ENCODE data around the gene ARHGAP21.
"Not testable (repeated sequence)": the region's sequence is repeated elsewhere in the genome, so short reads cannot be mapped to it uniquely, and the experiment has no call there.

Gene ARHGAP21

DNA sequence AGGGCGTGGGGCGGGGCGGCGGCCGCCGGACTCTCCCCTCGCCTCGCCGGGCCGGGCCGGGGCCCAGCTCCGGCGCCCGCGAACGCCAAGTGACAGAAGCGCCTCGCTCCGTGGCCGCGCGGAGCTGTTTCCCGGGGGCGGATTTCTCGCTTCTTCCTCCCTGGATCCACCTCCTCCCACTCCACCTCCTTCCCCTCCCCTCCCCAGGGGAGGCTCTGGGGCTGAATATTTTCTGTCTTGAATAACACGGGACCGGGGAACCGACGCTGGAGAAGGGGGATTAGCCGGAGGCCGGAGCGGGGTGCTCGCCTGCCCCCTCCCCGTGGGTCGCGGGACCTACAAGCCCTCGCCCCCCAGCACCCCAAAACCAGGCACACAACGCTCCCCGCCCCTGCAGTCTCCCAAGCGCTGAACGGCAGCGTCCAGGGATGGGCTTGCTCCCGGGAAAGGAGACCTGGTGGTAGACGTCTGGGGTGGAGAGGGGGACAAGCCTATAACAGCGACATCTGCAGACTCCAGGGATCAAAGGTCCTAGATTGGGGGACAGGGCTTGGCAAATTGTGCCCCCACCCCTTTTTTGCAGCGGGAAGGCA is at the start of gene ARHGAP21:
Gene ARHGAP21, minus strand, starts transcription at position 100 of the 593 bp plus-strand sequence. CDS start 1,988 bp downstream, outside the sequence.
- H2AFZ ChIP-seq (ENCODE audit: low read length) = peak within 1 kb of the TSS; percentile 99
- no peaks in the 10 kb centered on the region for H3K36me3 ChIP-seq (ENCODE audit: insufficient read depth, low read length)
- H3K9ac ChIP-seq (ENCODE audit: low read depth, low read length, poor library complexity, severe bottlenecking) = peak within 1 kb of the TSS; percentile 90
- TF ChIP-seq, protein P1, sequence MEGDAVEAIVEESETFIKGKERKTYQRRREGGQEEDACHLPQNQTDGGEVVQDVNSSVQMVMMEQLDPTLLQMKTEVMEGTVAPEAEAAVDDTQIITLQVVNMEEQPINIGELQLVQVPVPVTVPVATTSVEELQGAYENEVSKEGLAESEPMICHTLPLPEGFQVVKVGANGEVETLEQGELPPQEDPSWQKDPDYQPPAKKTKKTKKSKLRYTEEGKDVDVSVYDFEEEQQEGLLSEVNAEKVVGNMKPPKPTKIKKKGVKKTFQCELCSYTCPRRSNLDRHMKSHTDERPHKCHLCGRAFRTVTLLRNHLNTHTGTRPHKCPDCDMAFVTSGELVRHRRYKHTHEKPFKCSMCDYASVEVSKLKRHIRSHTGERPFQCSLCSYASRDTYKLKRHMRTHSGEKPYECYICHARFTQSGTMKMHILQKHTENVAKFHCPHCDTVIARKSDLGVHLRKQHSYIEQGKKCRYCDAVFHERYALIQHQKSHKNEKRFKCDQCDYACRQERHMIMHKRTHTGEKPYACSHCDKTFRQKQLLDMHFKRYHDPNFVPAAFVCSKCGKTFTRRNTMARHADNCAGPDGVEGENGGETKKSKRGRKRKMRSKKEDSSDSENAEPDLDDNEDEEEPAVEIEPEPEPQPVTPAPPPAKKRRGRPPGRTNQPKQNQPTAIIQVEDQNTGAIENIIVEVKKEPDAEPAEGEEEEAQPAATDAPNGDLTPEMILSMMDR (conservative IDR thresholded peaks at IDR 0.05; ENCODE audit: low read length) = peak; percentile 36
- TF ChIP-seq EZH2phosphoT487 (IDR thresholded peaks at IDR 0.05; ENCODE audit: borderline replicate concordance) = no peak
- peaks cover 41% of the 10 kb centered on the region for H3K4me1 ChIP-seq (ENCODE audit: insufficient read depth, low read length, poor library complexity, severe bottlenecking)
- H3F3A ChIP-seq (ENCODE audit: low read depth) = no peaks in the 10 kb centered on the region
- peaks cover 27% of the 10 kb centered on the region for H4K20me1 ChIP-seq (ENCODE audit: insufficient read depth, low read length, poor library complexity, severe bottlenecking)
- peak within 1 kb of the TSS; percentile 94 for H3K4me3 ChIP-seq (ENCODE audit: low read length, poor library complexity, severe bottlenecking)
- H3K9me3 ChIP-seq (ENCODE audit: insufficient read depth, low read depth, low read length) = no peaks in the 10 kb centered on the region
- peak within 1 kb of the TSS; percentile 96 for H3K4me2 ChIP-seq (ENCODE audit: low read depth, low read length, poor library complexity, severe bottlenecking)
- H3K79me2 ChIP-seq (ENCODE audit: insufficient read depth, low read length) = peaks cover 35% of the 10 kb centered on the region
- H3K9me2 ChIP-seq (replicated peaks; ENCODE audit: low read depth, low read length) = no peaks in the 10 kb centered on the region
- H3K27me3 ChIP-seq (ENCODE audit: insufficient read depth, low read length, poor library complexity, severe bottlenecking) = no peaks in the 10 kb centered on the region

DNA sequence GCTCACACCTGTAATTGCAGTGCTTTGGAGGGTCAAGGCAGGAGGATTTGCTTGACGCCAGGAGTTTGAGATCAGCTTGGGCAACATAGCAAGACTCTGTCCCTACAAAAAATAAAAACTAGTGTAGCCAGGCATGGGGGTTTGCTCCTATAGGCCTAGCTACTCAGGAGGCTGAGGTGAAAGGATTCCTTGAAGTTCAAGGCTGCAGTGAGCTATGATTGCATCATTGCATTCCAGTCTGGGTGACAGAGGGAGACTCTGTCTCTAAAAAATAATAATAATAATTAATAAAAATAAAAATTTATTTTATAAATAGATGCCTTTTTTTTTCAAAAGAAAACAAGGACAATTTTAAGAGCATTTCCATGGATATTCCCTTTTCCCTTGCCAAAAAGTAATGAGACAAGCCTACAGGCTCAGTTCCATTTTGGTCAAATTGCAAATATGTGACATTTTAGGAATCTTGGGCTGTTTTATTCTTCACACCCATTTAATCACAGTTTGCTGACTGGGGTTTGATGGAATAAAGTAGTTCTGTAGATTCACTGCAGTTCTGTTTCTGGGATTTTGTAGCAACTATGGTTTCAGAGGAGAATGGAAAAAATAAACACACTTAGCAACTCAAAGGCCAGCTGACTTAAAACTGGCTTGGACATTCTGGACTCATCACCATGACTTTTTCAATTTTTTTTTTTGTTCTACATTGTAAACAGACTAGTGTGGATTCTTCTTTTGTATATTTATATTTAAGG is 48.4 kb upstream of the ARHGAP21 start:
- no peak overlapping the region for H2AFZ ChIP-seq (ENCODE audit: low read length)
- H3K79me2 ChIP-seq (ENCODE audit: insufficient read depth, low read length) = no peaks in the 10 kb centered on the region
- H3K27me3 ChIP-seq (ENCODE audit: insufficient read depth, low read length, poor library complexity, severe bottlenecking) = no peaks in the 10 kb centered on the region
- no peaks in the 10 kb centered on the region for H3K36me3 ChIP-seq (ENCODE audit: insufficient read depth, low read length)
- no peaks in the 10 kb centered on the region for H3K9me3 ChIP-seq (ENCODE audit: insufficient read depth, low read depth, low read length)
- TF ChIP-seq EZH2phosphoT487 (IDR thresholded peaks at IDR 0.05; ENCODE audit: borderline replicate concordance) = no peak
- TF ChIP-seq, protein P1 (conservative IDR thresholded peaks at IDR 0.05; ENCODE audit: low read length) = no peak
- no peaks in the 10 kb centered on the region for H3K9me2 ChIP-seq (replicated peaks; ENCODE audit: low read depth, low read length)
- no peaks in the 10 kb centered on the region for H3K4me1 ChIP-seq (ENCODE audit: insufficient read depth, low read length, poor library complexity, severe bottlenecking)
- H3F3A ChIP-seq (ENCODE audit: low read depth) = no peaks in the 10 kb centered on the region
- H3K9ac ChIP-seq (ENCODE audit: low read depth, low read length, poor library complexity, severe bottlenecking) = no peak overlapping the region
- H4K20me1 ChIP-seq (ENCODE audit: insufficient read depth, low read length, poor library complexity, severe bottlenecking) = no peaks in the 10 kb centered on the region
- H3K4me3 ChIP-seq (ENCODE audit: low read length, poor library complexity, severe bottlenecking) = no peak overlapping the region
- no peak overlapping the region for H3K4me2 ChIP-seq (ENCODE audit: low read depth, low read length, poor library complexity, severe bottlenecking)

DNA sequence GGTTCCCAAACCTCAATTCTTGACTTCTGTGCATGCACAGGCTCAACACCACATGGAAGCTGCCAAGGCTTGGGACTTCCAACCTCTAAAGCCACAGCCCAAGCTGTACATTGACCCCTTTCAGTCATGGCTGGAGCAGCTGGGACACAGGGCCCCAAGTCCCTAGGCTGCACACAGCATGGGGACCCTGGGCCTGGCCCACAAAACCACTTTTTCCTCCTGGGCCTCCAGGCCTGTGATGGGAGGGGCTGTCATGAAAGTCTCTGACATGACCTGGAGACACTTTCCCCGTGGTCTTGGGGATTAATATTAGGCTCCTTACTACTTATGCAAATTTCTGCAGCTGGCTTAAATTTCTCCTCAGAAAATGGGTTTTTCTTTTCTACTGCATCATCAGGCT is 41.3 kb upstream of the ARHGAP21 start:
- not testable (repeated sequence) for H3K9me2 ChIP-seq (replicated peaks; ENCODE audit: low read depth, low read length); H3K9me3 ChIP-seq (ENCODE audit: insufficient read depth, low read depth, low read length); H3K9ac ChIP-seq (ENCODE audit: low read depth, low read length, poor library complexity, severe bottlenecking); H3K4me2 ChIP-seq (ENCODE audit: low read depth, low read length, poor library complexity, severe bottlenecking); H3F3A ChIP-seq (ENCODE audit: low read depth); H2AFZ ChIP-seq (ENCODE audit: low read length); H3K79me2 ChIP-seq (ENCODE audit: insufficient read depth, low read length); H4K20me1 ChIP-seq (ENCODE audit: insufficient read depth, low read length, poor library complexity, severe bottlenecking); H3K36me3 ChIP-seq (ENCODE audit: insufficient read depth, low read length); H3K4me3 ChIP-seq (ENCODE audit: low read length, poor library complexity, severe bottlenecking); H3K27me3 ChIP-seq (ENCODE audit: insufficient read depth, low read length, poor library complexity, severe bottlenecking)
- peaks cover 15% of the 10 kb centered on the region for H3K4me1 ChIP-seq (ENCODE audit: insufficient read depth, low read length, poor library complexity, severe bottlenecking)

All from Loucy (cell line).